Germinal center (tissue), 1 donor: ENCODE measurements around the gene RHOT1.

Experiments used
- DNase-seq: peaks from one replicate; pipeline ENCODE4 v3.0.0; 2012; ENCODE audit warnings: mixed read lengths, low spot score

The RHOT1 gene

DNA sequence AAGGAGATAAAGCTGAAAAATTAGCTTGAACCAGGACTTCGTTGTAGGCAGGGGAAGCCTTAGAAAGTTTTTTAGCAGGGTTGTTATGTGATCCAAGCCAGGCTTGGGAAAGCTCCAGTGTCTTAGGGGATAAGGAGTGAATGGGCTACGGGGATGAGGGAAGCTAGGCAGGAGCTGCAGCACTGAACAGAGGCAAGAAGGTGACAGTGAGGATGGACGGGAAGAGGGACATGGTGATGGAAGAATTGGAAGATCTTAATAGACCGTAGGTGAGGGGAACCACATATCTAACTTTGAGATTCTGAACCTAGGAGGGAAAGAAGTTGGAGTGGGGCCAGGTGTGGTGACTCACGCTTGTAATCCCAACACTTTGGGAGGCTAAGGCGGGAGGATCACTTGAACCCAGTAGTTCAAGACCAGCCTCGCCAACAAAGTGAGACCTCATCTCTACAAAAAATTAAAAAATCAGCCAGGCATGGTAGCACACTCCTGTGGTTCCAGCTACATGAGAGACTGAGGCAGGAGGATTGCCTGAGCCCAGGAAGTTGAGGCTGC is 126.5 kb downstream of the RHOT1 start:
- DNase-seq: no peak

DNA sequence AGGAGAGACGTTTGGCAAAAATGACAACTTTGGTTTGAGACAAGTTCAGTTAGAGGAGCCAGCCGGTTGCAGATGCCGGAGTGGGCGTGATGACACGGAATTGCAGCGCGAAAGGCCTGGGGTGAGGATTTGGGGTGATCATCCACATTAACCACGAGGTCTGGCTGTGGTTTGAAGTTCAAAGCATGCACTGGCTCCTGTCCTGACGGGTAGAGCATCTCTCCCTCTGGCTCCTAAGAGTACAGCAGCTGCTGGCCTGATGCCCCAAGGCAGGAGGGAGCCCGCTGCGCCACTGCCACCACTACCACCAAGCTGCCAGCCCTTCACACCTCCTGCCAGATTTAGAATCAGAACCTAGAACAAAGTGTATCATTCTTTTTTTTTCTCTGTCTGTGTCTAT is 127.1 kb downstream of the RHOT1 start:
- no peak for DNase-seq

DNA sequence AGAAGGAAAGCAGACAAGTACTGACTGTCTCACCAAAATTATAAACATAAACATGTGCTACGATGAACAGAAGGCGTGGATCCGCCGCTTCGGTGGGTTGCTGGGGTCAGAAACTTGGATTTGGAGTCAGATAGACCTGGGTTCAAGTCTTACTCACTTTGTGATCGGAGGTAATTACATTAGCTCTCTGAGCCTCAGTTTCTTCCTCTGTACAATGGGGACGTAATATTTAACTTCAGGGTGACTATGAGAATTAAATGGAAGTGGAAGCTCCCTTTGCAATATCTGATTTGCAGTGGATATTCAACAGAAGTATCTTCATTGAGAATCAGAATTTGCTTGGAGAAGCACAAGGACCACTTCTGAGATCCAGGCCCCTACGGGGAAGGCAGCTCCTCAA is 129.5 kb downstream of the RHOT1 start:
- DNase-seq: no peak

DNA sequence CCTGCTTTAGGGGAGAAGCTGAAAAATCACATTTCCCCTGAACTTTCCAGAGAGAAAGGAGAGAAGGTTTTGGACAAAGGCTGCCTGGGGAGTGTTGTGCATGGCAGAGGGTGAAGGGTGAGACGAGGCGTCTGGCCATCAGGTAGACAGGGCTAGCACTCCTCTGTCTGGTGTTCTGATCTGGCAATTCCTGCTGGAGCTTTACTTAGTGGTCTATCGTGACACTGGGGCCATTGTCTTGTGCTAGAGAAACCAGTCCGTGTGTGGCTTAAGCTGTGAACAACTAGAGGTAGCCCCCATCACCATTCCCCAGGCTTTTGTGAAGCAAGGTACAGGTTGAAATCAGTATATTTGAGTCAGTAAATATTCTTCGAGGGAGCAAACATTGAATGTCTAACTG is 131.8 kb downstream of the RHOT1 start:
- DNase-seq: no peak

DNA sequence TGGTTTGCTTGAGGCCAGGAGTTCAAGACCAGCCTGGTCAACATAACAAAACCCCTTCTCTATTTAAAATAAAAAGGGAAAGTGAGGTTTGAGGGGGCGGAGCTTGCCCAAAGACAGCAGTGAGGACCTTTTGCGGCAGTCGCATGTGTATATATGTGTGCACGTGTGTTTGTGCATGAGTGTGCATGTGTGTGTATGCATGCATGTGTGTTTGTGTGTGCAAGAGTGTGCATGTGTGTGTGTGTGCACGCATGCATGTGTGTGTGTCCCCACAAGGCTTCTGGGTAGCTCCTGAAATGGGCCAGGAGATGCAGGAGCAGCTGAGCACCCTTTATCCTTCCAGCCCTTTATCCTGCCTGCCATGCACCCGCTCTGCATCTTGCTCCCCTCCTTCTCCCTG is 132.3 kb downstream of the RHOT1 start:
- no peak for DNase-seq
